Measurements from ENCODE around the gene C5orf34. TPM values are rescaled to one million over a fixed set of nuclear protein-coding genes. Genes with fewer than 3 reads are reported as not detected.

Gene C5orf34
- 1.8 to 2.4 TPM (median 1.9 TPM) in 3 replicates for total RNA-seq
- long read RNA-seq, partial matches to known transcripts = 0 of 5 reads
- long read RNA-seq, other reads (novel, unspliced or antisense) = 5 of 5 reads

DNA sequence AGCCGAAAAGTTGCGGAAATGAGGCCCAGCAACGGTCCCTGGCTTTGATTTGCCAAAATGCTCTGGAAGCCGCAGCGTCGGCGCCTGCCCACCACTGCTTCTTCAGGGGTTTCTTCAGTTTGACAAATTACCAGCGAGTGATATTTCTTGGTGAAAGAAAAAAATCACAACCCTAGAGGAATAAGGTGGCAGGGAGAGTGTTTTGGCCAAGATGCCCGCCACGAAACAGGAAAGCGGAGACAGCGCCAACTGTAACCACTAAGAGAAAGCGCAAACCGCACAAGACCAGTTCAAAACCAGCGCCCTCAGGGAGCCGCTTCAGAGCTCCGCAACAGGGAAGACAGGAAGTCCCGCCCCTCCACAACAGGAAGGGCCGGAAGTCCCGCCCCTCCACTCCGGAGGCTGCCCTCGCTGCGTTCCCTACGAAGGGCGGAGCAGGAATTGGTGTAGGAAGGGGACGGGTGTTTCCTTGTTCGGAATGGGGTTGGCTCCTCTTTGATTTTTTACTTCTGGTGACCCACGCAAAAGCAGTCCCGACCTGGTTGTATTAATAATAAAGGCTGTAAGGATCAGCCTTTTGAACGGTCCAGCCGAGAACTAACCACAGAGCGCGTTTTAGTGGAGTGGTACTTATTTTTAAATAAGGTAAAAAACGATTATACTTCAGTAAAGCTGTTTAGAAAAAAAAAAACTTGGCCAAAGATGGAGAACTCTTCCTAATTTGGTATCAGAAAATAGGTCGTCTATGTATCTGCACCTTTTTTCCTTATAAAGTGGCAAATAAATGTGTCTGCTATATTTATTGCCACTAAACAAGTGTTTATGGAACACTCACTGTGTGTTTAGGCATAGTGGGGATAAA, at the start of gene C5orf34:
C5orf34 (minus strand) TSS at position 333 of the 862 bp plus-strand sequence. CDS start 5,809 bp downstream, outside the sequence.
- TF ChIP-seq, protein P1, sequence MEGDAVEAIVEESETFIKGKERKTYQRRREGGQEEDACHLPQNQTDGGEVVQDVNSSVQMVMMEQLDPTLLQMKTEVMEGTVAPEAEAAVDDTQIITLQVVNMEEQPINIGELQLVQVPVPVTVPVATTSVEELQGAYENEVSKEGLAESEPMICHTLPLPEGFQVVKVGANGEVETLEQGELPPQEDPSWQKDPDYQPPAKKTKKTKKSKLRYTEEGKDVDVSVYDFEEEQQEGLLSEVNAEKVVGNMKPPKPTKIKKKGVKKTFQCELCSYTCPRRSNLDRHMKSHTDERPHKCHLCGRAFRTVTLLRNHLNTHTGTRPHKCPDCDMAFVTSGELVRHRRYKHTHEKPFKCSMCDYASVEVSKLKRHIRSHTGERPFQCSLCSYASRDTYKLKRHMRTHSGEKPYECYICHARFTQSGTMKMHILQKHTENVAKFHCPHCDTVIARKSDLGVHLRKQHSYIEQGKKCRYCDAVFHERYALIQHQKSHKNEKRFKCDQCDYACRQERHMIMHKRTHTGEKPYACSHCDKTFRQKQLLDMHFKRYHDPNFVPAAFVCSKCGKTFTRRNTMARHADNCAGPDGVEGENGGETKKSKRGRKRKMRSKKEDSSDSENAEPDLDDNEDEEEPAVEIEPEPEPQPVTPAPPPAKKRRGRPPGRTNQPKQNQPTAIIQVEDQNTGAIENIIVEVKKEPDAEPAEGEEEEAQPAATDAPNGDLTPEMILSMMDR (IDR thresholded peaks at IDR 0.05) = peak; percentile 42
- DNase-seq (ENCODE audit: low spot score) = peak; percentile 97
- peak within 1 kb of the TSS; percentile 85 for H3K4me3 Mint-ChIP-seq (ENCODE audit: unreplicated experiment)
- H3K27ac Mint-ChIP-seq (ENCODE audit: unreplicated experiment) = peak within 1 kb of the TSS; percentile 96
- no peaks in the 10 kb centered on the region for H3K9me3 Mint-ChIP-seq (ENCODE audit: low read depth)
- no peaks in the 10 kb centered on the region for H3K36me3 Mint-ChIP-seq (ENCODE audit: low read depth)
- no peaks in the 10 kb centered on the region for H3K27me3 Mint-ChIP-seq (ENCODE audit: low read depth)
- H3K4me1 Mint-ChIP-seq (ENCODE audit: low read depth) = peaks cover 33% of the 10 kb centered on the region

- Mint-ChIP-seq H3K27me3 (ENCODE audit: low read depth) (no peaks in the 10 kb centered on the region), H3K4me3 (ENCODE audit: unreplicated experiment) (no peak overlapping the region), H3K27ac (ENCODE audit: unreplicated experiment) (no peak overlapping the region), H3K4me1 (ENCODE audit: low read depth) (peaks cover 29% of the 10 kb centered on the region), H3K9me3 (ENCODE audit: low read depth) (no peaks in the 10 kb centered on the region), H3K36me3 (ENCODE audit: low read depth) (no peaks in the 10 kb centered on the region)
- DNase-seq (ENCODE audit: low spot score) = no peak
- TF ChIP-seq, protein P1 (IDR thresholded peaks at IDR 0.05) = no peak
Measured at GRCh38 chr5:43564289-43564850, 49.4 kb upstream of the C5orf34 start.

GRCh38 chr5:43563321-43563720, 48.4 kb upstream of the C5orf34 start:
- TF ChIP-seq, protein P1 (IDR thresholded peaks at IDR 0.05) = no peak
- DNase-seq (ENCODE audit: low spot score) = no peak

DNA sequence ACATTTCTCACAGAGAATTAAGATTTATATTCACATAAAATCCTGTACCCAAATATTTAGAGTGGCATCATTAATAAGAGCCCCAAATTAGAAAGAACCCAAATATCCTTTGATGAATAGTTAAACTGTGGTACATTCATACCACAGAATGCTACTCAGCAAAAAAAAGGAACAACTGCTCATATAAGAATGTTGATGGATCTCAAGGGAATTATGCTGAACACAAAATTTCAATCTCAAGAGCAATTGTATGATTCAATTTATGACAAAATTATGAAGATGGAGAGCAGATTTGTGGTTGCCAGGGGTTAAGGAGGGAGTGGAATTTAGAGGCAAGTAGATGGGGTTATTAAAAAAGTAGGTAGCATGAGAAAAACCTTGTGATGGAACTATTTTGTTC, 46.4 kb upstream of the C5orf34 start:
- DNase-seq (ENCODE audit: low spot score) = no peak
- H3K36me3 Mint-ChIP-seq (ENCODE audit: low read depth) = no peaks in the 10 kb centered on the region
- no peaks in the 10 kb centered on the region for H3K27me3 Mint-ChIP-seq (ENCODE audit: low read depth)

More at GRCh38 chr5:43563321-43563720, 48.4 kb upstream of the C5orf34 start:
- H3K9me3 Mint-ChIP-seq (ENCODE audit: low read depth) = no peaks in the 10 kb centered on the region
- H3K4me1 Mint-ChIP-seq (ENCODE audit: low read depth) = peaks cover 29% of the 10 kb centered on the region
- no peak overlapping the region for H3K4me3 Mint-ChIP-seq (ENCODE audit: unreplicated experiment)
- peak overlapping the region; percentile 23 for H3K27ac Mint-ChIP-seq (ENCODE audit: unreplicated experiment)
- H3K36me3 Mint-ChIP-seq (ENCODE audit: low read depth) = no peaks in the 10 kb centered on the region
- H3K27me3 Mint-ChIP-seq (ENCODE audit: low read depth) = no peaks in the 10 kb centered on the region

GRCh38 chr5:43560128-43560527, 45.2 kb upstream of the C5orf34 start:
- no peaks in the 10 kb centered on the region for H3K9me3 Mint-ChIP-seq (ENCODE audit: low read depth)
- no peaks in the 10 kb centered on the region for H3K36me3 Mint-ChIP-seq (ENCODE audit: low read depth)
- peaks cover 33% of the 10 kb centered on the region for H3K4me1 Mint-ChIP-seq (ENCODE audit: low read depth)
- no peak overlapping the region for H3K4me3 Mint-ChIP-seq (ENCODE audit: unreplicated experiment)
- TF ChIP-seq, protein P1 (IDR thresholded peaks at IDR 0.05) = no peak
- no peaks in the 10 kb centered on the region for H3K27me3 Mint-ChIP-seq (ENCODE audit: low read depth)
- H3K27ac Mint-ChIP-seq (ENCODE audit: unreplicated experiment) = peak overlapping the region; percentile 8
- no peak for DNase-seq (ENCODE audit: low spot score)

More for the DNA sequence above, 46.4 kb upstream of the C5orf34 start:
- TF ChIP-seq, protein P1 (IDR thresholded peaks at IDR 0.05) = no peak
- Mint-ChIP-seq H3K4me3 (ENCODE audit: unreplicated experiment) (no peak overlapping the region), H3K4me1 (ENCODE audit: low read depth) (peaks cover 33% of the 10 kb centered on the region), H3K9me3 (ENCODE audit: low read depth) (no peaks in the 10 kb centered on the region), H3K27ac (ENCODE audit: unreplicated experiment) (peak overlapping the region; percentile 1)

Measured in chondrocyte (in vitro differentiated cells).